Measurements from ENCODE around the gene DNAJB13.

- TF ChIP-seq CTCF (conservative IDR thresholded peaks at IDR 0.05; ENCODE audit: low read length) = no peak
- TF ChIP-seq EZH2phosphoT487 (IDR thresholded peaks at IDR 0.05; ENCODE audit: borderline replicate concordance, low read depth, low read length) = no peak
Measured at GRCh38 chr11:74019860-74020259, 69.0 kb downstream of the DNAJB13 start.
